Spleen (tissue), 7 donors: ENCODE measurements around the gene WWP2.

Experiments used
- POLR2A ChIP-seq, 3 donors: fragments of 450-650 bp; IDR thresholded peaks; one replicate each; pipeline ENCODE4 v1.5.1; 2017; ENCODE audit warnings: antibody characterized with exemption in 3 of 3, mild to moderate bottlenecking in 1 of 3
- POLR2AphosphoS5 ChIP-seq, 3 donors: sonication (generic); formaldehyde crosslinking; IDR thresholded peaks; one replicate each; pipeline ENCODE4 v1.5.1; 2017; ENCODE audit warnings: antibody characterized with exemption in 3 of 3
- TF ChIP-seq, protein P1 (sequence below), 11 experiments: fragments of 200-600 bp in 7 of 11; fragments of 450-650 bp in 4 of 11; sonication (generic) in 4 of 11; IDR thresholded peaks in 8 of 11; conservative IDR thresholded peaks in 3 of 11; 1 replicate in 7 of 11; 2 replicates in 4 of 11; pipeline versions ENCODE4 v1.4.0 to v1.8.0; 2016 to 2021; ENCODE audit warnings: antibody characterized with exemption in 11 of 11, inconsistent platforms in 4 of 11, mild to moderate bottlenecking in 1 of 11
- donor health status: DM: no; HTN: no; CAD: no; lungs with moderate emphysema.
- donor health status: DM: no; HTN: no; CAD: no.
- donor health status: DM: no; HTN: no; CAD: no.

DNA sequence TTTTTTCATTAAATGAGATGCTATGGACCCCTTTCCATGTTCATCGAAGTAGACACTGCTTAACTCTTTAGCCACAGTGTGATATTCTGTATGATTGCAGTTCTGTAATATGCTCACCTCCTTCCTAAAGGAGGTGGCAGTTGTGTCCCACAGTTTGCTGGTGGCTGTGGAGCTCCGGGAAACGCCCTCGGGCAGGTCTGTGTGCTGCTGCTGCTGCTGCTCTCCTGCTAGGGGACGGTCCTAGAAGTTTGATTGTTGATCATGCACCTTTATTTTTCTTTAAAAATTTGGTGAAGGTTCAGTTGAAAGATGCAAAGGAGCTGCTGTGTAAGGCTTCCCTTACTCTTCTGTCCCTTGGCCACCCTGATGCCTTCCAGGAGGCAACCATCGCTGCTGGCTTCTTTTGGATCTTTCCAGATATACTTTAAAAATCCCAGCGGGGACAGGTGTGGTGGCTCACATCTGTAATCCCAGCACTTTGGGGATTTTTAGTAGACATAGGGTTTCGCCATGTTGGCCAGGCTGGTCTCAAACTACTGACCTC lies 180.6 kb downstream of the WWP2 start:
- TF ChIP-seq, protein P1, sequence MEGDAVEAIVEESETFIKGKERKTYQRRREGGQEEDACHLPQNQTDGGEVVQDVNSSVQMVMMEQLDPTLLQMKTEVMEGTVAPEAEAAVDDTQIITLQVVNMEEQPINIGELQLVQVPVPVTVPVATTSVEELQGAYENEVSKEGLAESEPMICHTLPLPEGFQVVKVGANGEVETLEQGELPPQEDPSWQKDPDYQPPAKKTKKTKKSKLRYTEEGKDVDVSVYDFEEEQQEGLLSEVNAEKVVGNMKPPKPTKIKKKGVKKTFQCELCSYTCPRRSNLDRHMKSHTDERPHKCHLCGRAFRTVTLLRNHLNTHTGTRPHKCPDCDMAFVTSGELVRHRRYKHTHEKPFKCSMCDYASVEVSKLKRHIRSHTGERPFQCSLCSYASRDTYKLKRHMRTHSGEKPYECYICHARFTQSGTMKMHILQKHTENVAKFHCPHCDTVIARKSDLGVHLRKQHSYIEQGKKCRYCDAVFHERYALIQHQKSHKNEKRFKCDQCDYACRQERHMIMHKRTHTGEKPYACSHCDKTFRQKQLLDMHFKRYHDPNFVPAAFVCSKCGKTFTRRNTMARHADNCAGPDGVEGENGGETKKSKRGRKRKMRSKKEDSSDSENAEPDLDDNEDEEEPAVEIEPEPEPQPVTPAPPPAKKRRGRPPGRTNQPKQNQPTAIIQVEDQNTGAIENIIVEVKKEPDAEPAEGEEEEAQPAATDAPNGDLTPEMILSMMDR (IDR thresholded peaks at IDR 0.05 in 8 of 11, conservative IDR thresholded peaks at IDR 0.05 in 3 of 11) = no peak
- TF ChIP-seq POLR2A (IDR thresholded peaks at IDR 0.05) (no peak), POLR2AphosphoS5 (IDR thresholded peaks at IDR 0.05) (no peak)
